ENCODE results near the gene PSMD5. TPM values are rescaled to one million over a fixed set of nuclear protein-coding genes. Genes with fewer than 3 reads are reported as not detected.
A peak's percentile ranks its signal among the peaks of the same experiment; 100 is the strongest.

PSMD5 gene
- total and polyA plus RNA-seq, 9 of the 15 experiments (the other 6 are each of a cell fraction or from before 2014, with no cell fraction given) = 46.4 to 148 (median 76.3) TPM

- H3K4me2 ChIP-seq (ENCODE audit: insufficient read depth, low read length) = peak overlapping the region; percentile 89
- peak overlapping the region; percentile 41 for H3K4me3 ChIP-seq
- in situ Hi-C loops (cut with MboI) = no loop called here
- peaks cover 8% of the 10 kb centered on the region for H3K9me1 ChIP-seq (ENCODE audit: control insufficient read depth, insufficient read depth, low read length)
- H3K4me1 ChIP-seq (replicated peaks in 1 of 2; ENCODE audit: control insufficient read depth in 2 of 2, insufficient read depth in 2 of 2, low read length in 2 of 2) = peaks cover 13 to 27% of the 10 kb centered on the region in 2 experiments
- no TSS peak for BruUV-seq (replicated peaks)
- FAIRE-seq = peak; percentile 87
- peak; percentile 100 for DNase-seq (ENCODE audit: extremely low read depth in 1 of 4, low spot score in 3 of 4)
- H3K36me3 ChIP-seq (ENCODE audit: control insufficient read depth, insufficient read depth, low read length) = peaks cover 88% of the 10 kb centered on the region
- peak overlapping the region; percentile 59 to 89 for H3K9ac ChIP-seq (ENCODE audit: insufficient read depth in 1 of 2, low read depth in 2 of 2, low read length in 2 of 2)
- ChIA-PET CTCF (ENCODE audit: low intra/inter-chr PET ratio) (interaction anchor here (0.7 kb wide), 1 partner anchor 1382 kb away, joined by 3 read pairs; no protein-coding TSS in a partner anchor), POLR2A (interaction anchor here (0.5 to 15.5 kb wide), 12 partner anchors 10 to 75 kb away, joined by 3 to 464 read pairs (median 5); partner anchors contain the start of genes FBXW2, PHF19 and PSMD5)
- 1% methylated on average over 34 of the region's 52 CpGs for WGBS (ENCODE audit: insufficient coverage, low coverage, missing lambda C conversion rate)
- intact Hi-C loops (cut with micrococcal nuclease) = loop anchor here (1.0 to 10.0 kb wide), 5 partner anchors 8 to 254 kb away; partner anchors contain the start of gene PHF19
- H3K79me2 ChIP-seq (ENCODE audit: control insufficient read depth, insufficient read depth, low read length) = peaks cover 26% of the 10 kb centered on the region
- peak overlapping the region; percentile 91 for H2AFZ ChIP-seq (ENCODE audit: low read depth, low read length)
- no peaks in the 10 kb centered on the region for H4K20me1 ChIP-seq (replicated peaks; ENCODE audit: control insufficient read depth, insufficient read depth, low read length)
- H3K27ac ChIP-seq (ENCODE audit: extremely low read depth, low read depth, low read length) = peak overlapping the region; percentile 76
- ATAC-seq = peak; percentile 98
- H3K27me3 ChIP-seq (ENCODE audit: control insufficient read depth in 2 of 2, insufficient read depth in 2 of 2, low read length in 2 of 2) = no peaks in the 10 kb centered on the region
- H3K9me3 ChIP-seq (replicated peaks; ENCODE audit: control insufficient read depth, insufficient read depth, low read depth, low read length) = no peaks in the 10 kb centered on the region
- TF ChIP-seq BHLHE40 (IDR thresholded peaks at IDR 0.05; ENCODE audit: low read length) (peak; percentile 77), HMGXB4 (CRISPR knock-in tag; IDR thresholded peaks at IDR 0.05) (peak; percentile 90), TBP (optimal IDR thresholded peaks at IDR 0.05; ENCODE audit: low read depth, low read length) (no peak), ZKSCAN1 (IDR thresholded peaks at IDR 0.05; ENCODE audit: low read depth, low read length) (peak; percentile 65; the same call in 1 of the 2 replicates), SMC3 (conservative IDR thresholded peaks at IDR 0.05; ENCODE audit: insufficient read depth, low read depth, low read length) (peak; percentile 79), HDAC2 (IDR thresholded peaks at IDR 0.05) (no peak), ZNF507 (tag; conservative IDR thresholded peaks at IDR 0.05) (no peak), MAFK (IDR thresholded peaks at IDR 0.05; ENCODE audit: low read length) (peak; percentile 25; the same call in 1 of the 2 replicates), RCOR1 (IDR thresholded peaks at IDR 0.05; ENCODE audit: borderline replicate concordance in 1 of 2, low read depth in 2 of 2, low read length in 2 of 2) (peak; percentile 42 to 86; a peak in 3 of 4 replicates), SMAD2 (IDR thresholded peaks at IDR 0.05; ENCODE audit: low read depth, low read length) (0 out of 2 replicates have a peak, but pooled peaks have one; percentile 46), RAD21 (CRISPR knock-in tag; conservative IDR thresholded peaks at IDR 0.05 in 1 of 2, IDR thresholded peaks at IDR 0.05 in 1 of 2) (peak in 1 of 2 experiments; percentile 94; a peak in 2 of 4 replicates), HDAC6 (IDR thresholded peaks at IDR 0.05; ENCODE audit: low read depth, low read length) (0 out of 2 replicates have a peak, but pooled peaks have one; percentile 55), SIN3A (IDR thresholded peaks at IDR 0.05; ENCODE audit: borderline replicate concordance in 2 of 2, control insufficient read depth in 1 of 2, low read depth in 2 of 2, low read length in 2 of 2) (no peak; a peak in 1 of 4 replicates), ZNF384 (IDR thresholded peaks at IDR 0.05; ENCODE audit: low read depth, low read length) (peak; percentile 53; the same call in 1 of the 2 replicates), SP1 (CRISPR knock-in tag; IDR thresholded peaks at IDR 0.05) (no peak)
- TF ChIP-seq, protein P1, sequence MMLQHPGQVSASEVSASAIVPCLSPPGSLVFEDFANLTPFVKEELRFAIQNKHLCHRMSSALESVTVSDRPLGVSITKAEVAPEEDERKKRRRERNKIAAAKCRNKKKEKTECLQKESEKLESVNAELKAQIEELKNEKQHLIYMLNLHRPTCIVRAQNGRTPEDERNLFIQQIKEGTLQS (IDR thresholded peaks at IDR 0.05) = no peak
- TF ChIP-seq, protein P1 (CRISPR knock-in tag; conservative IDR thresholded peaks at IDR 0.05) = peak; percentile 93
- TF ChIP-seq, protein P2, sequence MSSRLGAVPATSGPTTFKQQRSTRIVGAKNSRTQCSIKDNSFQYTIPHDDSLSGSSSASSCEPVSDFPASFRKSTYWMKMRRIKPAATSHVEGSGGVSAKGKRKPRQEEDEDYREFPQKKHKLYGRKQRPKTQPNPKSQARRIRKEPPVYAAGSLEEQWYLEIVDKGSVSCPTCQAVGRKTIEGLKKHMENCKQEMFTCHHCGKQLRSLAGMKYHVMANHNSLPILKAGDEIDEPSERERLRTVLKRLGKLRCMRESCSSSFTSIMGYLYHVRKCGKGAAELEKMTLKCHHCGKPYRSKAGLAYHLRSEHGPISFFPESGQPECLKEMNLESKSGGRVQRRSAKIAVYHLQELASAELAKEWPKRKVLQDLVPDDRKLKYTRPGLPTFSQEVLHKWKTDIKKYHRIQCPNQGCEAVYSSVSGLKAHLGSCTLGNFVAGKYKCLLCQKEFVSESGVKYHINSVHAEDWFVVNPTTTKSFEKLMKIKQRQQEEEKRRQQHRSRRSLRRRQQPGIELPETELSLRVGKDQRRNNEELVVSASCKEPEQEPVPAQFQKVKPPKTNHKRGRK (tag; IDR thresholded peaks at IDR 0.05) = no peak
Observed at GRCh38 chr9:120868676-120869359, 26.1 kb upstream of the PSMD5 start.
